Calu3 (cell line): ENCODE results near the gene NFKBIB. TPM values are rescaled to one million over a fixed set of nuclear protein-coding genes. Genes with fewer than 3 reads are reported as not detected.
A peak's percentile ranks its signal among the peaks of the same experiment; 100 is the strongest.

ENCODE experiments used
- BruUV-seq: library from RNA; stranded (reverse); fragments of 400-500 nt; replicated peaks from 2 replicates; lab custom pipeline; 2021; lab: Mats Ljungman, UMichigan
- CTCF ChIA-PET: fragments of 300-600 bp; sonication (Branson Sonifier 250); formaldehyde crosslinking; loops from one replicate; lab custom pipeline; 2022; ENCODE audit warnings: antibody characterized with exemption; lab: Charles Lee
- DNase-seq: peaks from one replicate; pipeline ENCODE4 v3.0.0; 2022
- H3K27ac Mint-ChIP-seq: one replicate; pipeline ENCODE4 v1.8.0; 2022; ENCODE audit warnings: mixed read lengths; ENCODE audit not compliant: unreplicated experiment
- H3K27me3 Mint-ChIP-seq: one replicate; pipeline ENCODE4 v1.8.0; 2022; ENCODE audit warnings: mixed read lengths; ENCODE audit not compliant: unreplicated experiment
- H3K36me3 Mint-ChIP-seq: one replicate; pipeline ENCODE4 v1.8.0; 2022; ENCODE audit warnings: mild to moderate bottlenecking, moderate library complexity, mixed read lengths; ENCODE audit not compliant: insufficient read depth, unreplicated experiment
- H3K4me1 Mint-ChIP-seq: one replicate; pipeline ENCODE4 v1.8.0; 2022; ENCODE audit warnings: mild to moderate bottlenecking, low read depth, mixed read lengths; ENCODE audit not compliant: unreplicated experiment
- H3K4me3 Mint-ChIP-seq: one replicate; pipeline ENCODE4 v1.8.0; 2022; ENCODE audit warnings: mild to moderate bottlenecking, low read depth, moderate library complexity, mixed read lengths; ENCODE audit not compliant: unreplicated experiment
- H3K9me3 Mint-ChIP-seq: one replicate; pipeline ENCODE4 v1.8.0; 2022; ENCODE audit warnings: low read depth, mixed read lengths; ENCODE audit not compliant: unreplicated experiment
- CTCF ChIP-seq: fragments of 200-600 bp; IDR thresholded peaks from one replicate; pipeline ENCODE4 v1.8.0; 2022; ENCODE audit warnings: antibody characterized with exemption; ENCODE audit not compliant: unreplicated experiment
- intact Hi-C: fragments of 100-400 bp; cut with micrococcal nuclease; formaldehyde crosslinking; loops from one replicate; pipeline ENCODE4 v1.10.0; 2022; ENCODE audit not compliant: unreplicated experiment
- total RNA-seq: library from RNA; stranded (reverse); gene quantifications from 2 replicates; pipeline ENCODE4 v1.2.3, GENCODE V29; 2022

Gene NFKBIB
- total RNA-seq, 1 experiment from 2014 or later: 62.6 TPM

GRCh38 chr19:38949580-38950367 is 50.0 kb downstream of the NFKBIB start:
- Mint-ChIP-seq H3K27ac (no peak overlapping the region), H3K9me3 (no peaks in the 10 kb centered on the region), H3K4me3 (peak overlapping the region; percentile 65), H3K4me1 (peaks cover 17% of the 10 kb centered on the region), H3K27me3 (no peaks in the 10 kb centered on the region), H3K36me3 (peaks cover 37% of the 10 kb centered on the region)
- intact Hi-C loops: no loop called here
- TF ChIP-seq CTCF: no peak
- peak; percentile 93 for DNase-seq
- CTCF ChIA-PET: interaction anchor here (1.1 kb wide), 1 partner anchor 10 kb away, joined by 3 read pairs; no protein-coding TSS in a partner anchor
- no TSS peak for BruUV-seq

- no peaks in the 10 kb centered on the region for H3K27me3 Mint-ChIP-seq
- CTCF ChIA-PET: interaction anchor here (1.9 kb wide), 1 partner anchor 548 kb away, joined by 5 read pairs; the partner anchor contains the start of gene FAM98C
- no TSS peak for BruUV-seq
- intact Hi-C loops: no loop called here
- H3K9me3 Mint-ChIP-seq: no peaks in the 10 kb centered on the region
- H3K36me3 Mint-ChIP-seq: peaks cover 33% of the 10 kb centered on the region
- H3K27ac Mint-ChIP-seq: no peak overlapping the region
- no peak overlapping the region for H3K4me3 Mint-ChIP-seq
- TF ChIP-seq CTCF: no peak
- no peak for DNase-seq
- H3K4me1 Mint-ChIP-seq: peaks cover 17% of the 10 kb centered on the region
These were observed 51.4 kb downstream of the NFKBIB start for GRCh38 chr19:38951187-38951586.

GRCh38 chr19:38952395-38953165 is 52.8 kb downstream of the NFKBIB start:
- peak overlapping the region; percentile 16 for H3K4me3 Mint-ChIP-seq
- H3K36me3 Mint-ChIP-seq: peaks cover 20% of the 10 kb centered on the region
- CTCF ChIA-PET: interaction anchor here (1.2 to 1.9 kb wide), 5 partner anchors 20 to 550 kb away, joined by 3 to 5 read pairs (median 5); partner anchors contain the start of genes FAM98C, MRPS12 and SARS2
- DNase-seq: peak; percentile 77
- H3K27me3 Mint-ChIP-seq: no peaks in the 10 kb centered on the region
- peak overlapping the region; percentile 34 for H3K27ac Mint-ChIP-seq
- intact Hi-C loops: loop anchor here (1.0 kb wide), 1 partner anchor 437 kb away; no protein-coding TSS in a partner anchor
- BruUV-seq: no TSS peak
- peaks cover 17% of the 10 kb centered on the region for H3K4me1 Mint-ChIP-seq
- H3K9me3 Mint-ChIP-seq: no peaks in the 10 kb centered on the region
- peak; percentile 47 for TF ChIP-seq CTCF

- DNase-seq: no peak
- H3K36me3 Mint-ChIP-seq: peaks cover 18% of the 10 kb centered on the region
- no peaks in the 10 kb centered on the region for H3K9me3 Mint-ChIP-seq
- no peaks in the 10 kb centered on the region for H3K27me3 Mint-ChIP-seq
- no TSS peak for BruUV-seq
- H3K4me3 Mint-ChIP-seq: no peak overlapping the region
- no peak overlapping the region for H3K27ac Mint-ChIP-seq
- H3K4me1 Mint-ChIP-seq: peaks cover 17% of the 10 kb centered on the region
- intact Hi-C loops: no loop called here
- no peak for TF ChIP-seq CTCF
- CTCF ChIA-PET: interaction anchor here (0.6 to 1.2 kb wide), 2 partner anchors 16 to 125 kb away, joined by 3 to 5 read pairs; no protein-coding TSS in a partner anchor
These were observed 53.9 kb downstream of the NFKBIB start for GRCh38 chr19:38953677-38954076.
